ENCODE data around the gene CNN3. TPM values are rescaled to one million over a fixed set of nuclear protein-coding genes. Genes with fewer than 3 reads are reported as not detected.

CNN3 gene
- total RNA-seq, 2 donors from 2014 or later: 4.4 to 5.9 TPM

- Mint-ChIP-seq H3K9me3 (no peaks in the 10 kb centered on the region), H3K27ac (no peak overlapping the region), H3K36me3 (peaks cover 0 to 22% of the 10 kb centered on the region in 2 donors)
- ATAC-seq: no peak
- DNase-seq (ENCODE audit: low spot score in 2 of 2): no peak
These were observed 2.7 kb upstream of the CNN3 start for GRCh38 chr1:94929351-94930217.

GRCh38 chr1:94928293-94928939 is 1.5 kb upstream of the CNN3 start:
- Mint-ChIP-seq H3K36me3 (peaks cover 0 to 22% of the 10 kb centered on the region in 2 donors), H3K9me3 (no peaks in the 10 kb centered on the region), H3K27ac (no peak overlapping the region)
- DNase-seq (ENCODE audit: low spot score in 2 of 2): no peak
- no peak for ATAC-seq

- Mint-ChIP-seq H3K27ac (peak overlapping the region in 1 of 2 donors; percentile 66), H3K9me3 (no peaks in the 10 kb centered on the region), H3K36me3 (peaks cover 0 to 22% of the 10 kb centered on the region in 2 donors)
- no peak for ATAC-seq
- peak in 1 of 2 donors; percentile 3 for DNase-seq (ENCODE audit: low spot score in 2 of 2)
These were observed 680 bp upstream of the CNN3 start for GRCh38 chr1:94927405-94928175.

GRCh38 chr1:94926126-94926914 is 590 bp downstream of the CNN3 start:
- peaks cover 0 to 22% of the 10 kb centered on the region in 2 donors for H3K36me3 Mint-ChIP-seq
- H3K27ac Mint-ChIP-seq: no peak overlapping the region
- DNase-seq (ENCODE audit: low spot score in 2 of 2) (peak in 1 of 2 donors; percentile 44), ATAC-seq (peak; percentile 52)
- no peaks in the 10 kb centered on the region for H3K9me3 Mint-ChIP-seq

GRCh38 chr1:94925561-94926125 is 1.3 kb downstream of the CNN3 start:
- H3K27ac Mint-ChIP-seq: no peak overlapping the region
- peaks cover 0 to 22% of the 10 kb centered on the region in 2 donors for H3K36me3 Mint-ChIP-seq
- ATAC-seq (no peak), DNase-seq (ENCODE audit: low spot score in 2 of 2) (peak in 1 of 2 donors; percentile 5)
- no peaks in the 10 kb centered on the region for H3K9me3 Mint-ChIP-seq

GRCh38 chr1:94925004-94925403 is 1.9 kb downstream of the CNN3 start:
- ATAC-seq (no peak), DNase-seq (ENCODE audit: low spot score in 2 of 2) (no peak)
- no peak overlapping the region for H3K27ac Mint-ChIP-seq
- H3K9me3 Mint-ChIP-seq: no peaks in the 10 kb centered on the region
- H3K36me3 Mint-ChIP-seq: peaks cover 0 to 22% of the 10 kb centered on the region in 2 donors

GRCh38 chr1:94922761-94923331 is 4.1 kb downstream of the CNN3 start:
- H3K9me3 Mint-ChIP-seq: no peaks in the 10 kb centered on the region
- no peak for ATAC-seq
- no peak overlapping the region for H3K27ac Mint-ChIP-seq
- peaks cover 0 to 18% of the 10 kb centered on the region in 2 donors for H3K36me3 Mint-ChIP-seq
- no peak for DNase-seq (ENCODE audit: low spot score in 2 of 2)

GRCh38 chr1:94921977-94922376 is 4.9 kb downstream of the CNN3 start:
- DNase-seq (ENCODE audit: low spot score in 2 of 2) (no peak), ATAC-seq (no peak)
- Mint-ChIP-seq H3K36me3 (peaks cover 0 to 14% of the 10 kb centered on the region in 2 donors), H3K9me3 (no peaks in the 10 kb centered on the region), H3K27ac (no peak overlapping the region)

GRCh38 chr1:94920061-94920460 is 6.8 kb downstream of the CNN3 start:
- Mint-ChIP-seq H3K9me3 (peaks cover 0 to 4% of the 10 kb centered on the region in 2 donors), H3K27ac (no peak overlapping the region), H3K36me3 (peaks cover 0 to 3% of the 10 kb centered on the region in 2 donors)
- ATAC-seq: no peak
- DNase-seq (ENCODE audit: low spot score in 2 of 2): no peak

GRCh38 chr1:94919241-94920030 is 7.5 kb downstream of the CNN3 start:
- DNase-seq (ENCODE audit: low spot score in 2 of 2) (no peak), ATAC-seq (no peak)
- H3K9me3 Mint-ChIP-seq: peaks cover 0 to 4% of the 10 kb centered on the region in 2 donors
- no peaks in the 10 kb centered on the region for H3K36me3 Mint-ChIP-seq
- no peak overlapping the region for H3K27ac Mint-ChIP-seq

- peaks cover 0 to 4% of the 10 kb centered on the region in 2 donors for H3K9me3 Mint-ChIP-seq
- no peak for DNase-seq (ENCODE audit: low spot score in 2 of 2)
- ATAC-seq: no peak
- H3K36me3 Mint-ChIP-seq: no peaks in the 10 kb centered on the region
- H3K27ac Mint-ChIP-seq: no peak overlapping the region
These were observed 9.7 kb downstream of the CNN3 start for GRCh38 chr1:94917251-94917650.

GRCh38 chr1:94912263-94913184 is 14.4 kb downstream of the CNN3 start:
- ATAC-seq: no peak
- Mint-ChIP-seq H3K9me3 (peaks cover 0 to 4% of the 10 kb centered on the region in 2 donors), H3K36me3 (no peaks in the 10 kb centered on the region), H3K27ac (no peak overlapping the region)
- DNase-seq (ENCODE audit: low spot score in 2 of 2): no peak

GRCh38 chr1:94909486-94909885 is 17.4 kb downstream of the CNN3 start:
- no peak overlapping the region for H3K27ac Mint-ChIP-seq
- no peak for DNase-seq (ENCODE audit: low spot score in 2 of 2)
- no peaks in the 10 kb centered on the region for H3K9me3 Mint-ChIP-seq
- ATAC-seq: no peak
- no peaks in the 10 kb centered on the region for H3K36me3 Mint-ChIP-seq

GRCh38 chr1:94908965-94909364 is 17.9 kb downstream of the CNN3 start:
- ATAC-seq: no peak
- DNase-seq (ENCODE audit: low spot score in 2 of 2): no peak
- Mint-ChIP-seq H3K9me3 (no peaks in the 10 kb centered on the region), H3K27ac (no peak overlapping the region), H3K36me3 (no peaks in the 10 kb centered on the region)

Measured in activated naive CD4-positive, alpha-beta T cell treated with anti-CD3 and anti-CD28 coated beads, Interleukin-2, amount 50 U/mL, for 72 hours (primary cell).